ENCODE results near the gene TNNC1. TPM values are rescaled to one million over a fixed set of nuclear protein-coding genes. Genes with fewer than 3 reads are reported as not detected.

Gene TNNC1
- polyA plus RNA-seq, 3 donors = not detected

GRCh38 chr3:52442409-52443267 is 11.2 kb downstream of the TNNC1 start:
- Histone ChIP-seq H3K4me2 (replicated peaks; ENCODE audit: extremely low read depth, low read length, poor library complexity, severe bottlenecking) (no peak overlapping the region), H2AFZ (ENCODE audit: insufficient read depth, low read depth, low read length, poor library complexity, severe bottlenecking) (no peak overlapping the region), H3K4me3 (replicated peaks in 1 of 3; ENCODE audit: low read depth in 2 of 3, low read length in 3 of 3) (no peak overlapping the region), H3K27ac (ENCODE audit: low read depth in 1 of 2, low read length in 2 of 2) (no peak overlapping the region), H3K4me1 (ENCODE audit: control insufficient read depth in 1 of 2, insufficient read depth in 2 of 2, low read length in 2 of 2) (peaks cover 5 to 11% of the 10 kb centered on the region in 2 donors), H3K79me2 (ENCODE audit: insufficient read depth, low read length) (no peaks in the 10 kb centered on the region), H4K20me1 (ENCODE audit: insufficient read depth, low read length) (no peaks in the 10 kb centered on the region), H3K9me3 (replicated peaks in 1 of 2; ENCODE audit: control insufficient read depth in 1 of 2, insufficient read depth in 1 of 2, low read length in 2 of 2) (no peaks in the 10 kb centered on the region), H3K27me3 (ENCODE audit: control insufficient read depth in 2 of 2, insufficient read depth in 2 of 2, low read length in 2 of 2) (no peaks in the 10 kb centered on the region), H3K36me3 (replicated peaks in 1 of 2; ENCODE audit: control insufficient read depth in 1 of 2, insufficient read depth in 2 of 2, low read length in 2 of 2) (no peaks in the 10 kb centered on the region), H3K9ac (ENCODE audit: insufficient read depth, low read length, poor library complexity, severe bottlenecking) (no peak overlapping the region)
- WGBS (ENCODE audit: insufficient coverage) = 96% methylated on average over 13 of the region's 16 CpGs
- Mint-ChIP-seq H3K36me3 (no peaks in the 10 kb centered on the region), H3K4me1 (peaks cover 6% of the 10 kb centered on the region), H3K27ac (peak overlapping the region in 1 of 7 donors; percentile 23), H3K9me3 (no peaks in the 10 kb centered on the region), H3K4me3 (no peak overlapping the region), H3K27me3 (ENCODE audit: low read depth in 3 of 3) (peaks cover 0 to 9% (median 6%) of the 10 kb centered on the region in 3 donors)
- intact Hi-C loops (cut with micrococcal nuclease) = no loop called here
- no peak for TF ChIP-seq CTCF (IDR thresholded peaks at IDR 0.05)
- no peak for DNase-seq

- no peak overlapping the region for H3K9ac ChIP-seq (ENCODE audit: insufficient read depth, low read length, poor library complexity, severe bottlenecking)
- Mint-ChIP-seq H3K4me3 (no peak overlapping the region), H3K36me3 (no peaks in the 10 kb centered on the region), H3K27ac (no peak overlapping the region), H3K27me3 (ENCODE audit: low read depth in 3 of 3) (peaks cover 0 to 9% (median 6%) of the 10 kb centered on the region in 3 donors), H3K9me3 (no peaks in the 10 kb centered on the region), H3K4me1 (peaks cover 9% of the 10 kb centered on the region)
- H3K4me2 ChIP-seq (replicated peaks; ENCODE audit: extremely low read depth, low read length, poor library complexity, severe bottlenecking) = no peak overlapping the region
- no peaks in the 10 kb centered on the region for H4K20me1 ChIP-seq (ENCODE audit: insufficient read depth, low read length)
- intact Hi-C loops (cut with micrococcal nuclease) = no loop called here
- no peak overlapping the region for H2AFZ ChIP-seq (ENCODE audit: insufficient read depth, low read depth, low read length, poor library complexity, severe bottlenecking)
- H3K27ac ChIP-seq (ENCODE audit: low read depth in 1 of 2, low read length in 2 of 2) = no peak overlapping the region
- no peaks in the 10 kb centered on the region for H3K79me2 ChIP-seq (ENCODE audit: insufficient read depth, low read length)
- no peaks in the 10 kb centered on the region for H3K36me3 ChIP-seq (replicated peaks in 1 of 2; ENCODE audit: control insufficient read depth in 1 of 2, insufficient read depth in 2 of 2, low read length in 2 of 2)
- peaks cover 13 to 19% of the 10 kb centered on the region in 2 donors for H3K4me1 ChIP-seq (ENCODE audit: control insufficient read depth in 1 of 2, insufficient read depth in 2 of 2, low read length in 2 of 2)
- H3K4me3 ChIP-seq (replicated peaks in 1 of 3; ENCODE audit: low read depth in 2 of 3, low read length in 3 of 3) = no peak overlapping the region
- WGBS (ENCODE audit: insufficient coverage) = 95% methylated on average over 8 of the region's 18 CpGs
- no peaks in the 10 kb centered on the region for H3K9me3 ChIP-seq (replicated peaks in 1 of 2; ENCODE audit: control insufficient read depth in 1 of 2, insufficient read depth in 1 of 2, low read length in 2 of 2)
- DNase-seq = no peak
- TF ChIP-seq CTCF (IDR thresholded peaks at IDR 0.05) = no peak
- no peaks in the 10 kb centered on the region for H3K27me3 ChIP-seq (ENCODE audit: control insufficient read depth in 2 of 2, insufficient read depth in 2 of 2, low read length in 2 of 2)
These were observed 12.0 kb downstream of the TNNC1 start for GRCh38 chr3:52441772-52442332.
